PC-3 (cell line): ENCODE data around the gene CLN3.

Experiments used
- CTCF ChIP-seq: fragments of 300-600 bp; sonication (generic); conservative IDR thresholded peaks from 2 replicates; pipeline ENCODE4 v1.5.1; 2017; ENCODE audit warnings: antibody characterized with exemption, low read depth, mild to moderate bottlenecking, low read length
- EZH2 ChIP-seq: fragments of 300-600 bp; sonication (generic); IDR thresholded peaks from one replicate; pipeline ENCODE4 v1.6.1; 2017; ENCODE audit warnings: antibody characterized with exemption, mild to moderate bottlenecking, low read length; ENCODE audit not compliant: unreplicated experiment

- TF ChIP-seq CTCF (no peak), EZH2 (no peak)
These were observed 7.0 kb upstream of the CLN3 start for GRCh38 chr16:28498666-28499381.
